K562 treated with DMSO at 1 percent for 24 hours (cell line): ENCODE measurements around the gene BAIAP2L2. TPM values are rescaled to one million over a fixed set of nuclear protein-coding genes. Genes with fewer than 3 reads are reported as not detected.

ENCODE experiments used
- total RNA-seq: library from RNA; unstranded; fragments of 300-600 nt; gene quantifications from 2 replicates; pipeline ENCODE4 v1.2.3, GENCODE V29; 2022; ENCODE audit warnings: low read depth; ENCODE audit not compliant: insufficient read depth

BAIAP2L2 gene
- 0.73 TPM in 1 of 2 replicates, not detected in the other for total RNA-seq

DNA sequence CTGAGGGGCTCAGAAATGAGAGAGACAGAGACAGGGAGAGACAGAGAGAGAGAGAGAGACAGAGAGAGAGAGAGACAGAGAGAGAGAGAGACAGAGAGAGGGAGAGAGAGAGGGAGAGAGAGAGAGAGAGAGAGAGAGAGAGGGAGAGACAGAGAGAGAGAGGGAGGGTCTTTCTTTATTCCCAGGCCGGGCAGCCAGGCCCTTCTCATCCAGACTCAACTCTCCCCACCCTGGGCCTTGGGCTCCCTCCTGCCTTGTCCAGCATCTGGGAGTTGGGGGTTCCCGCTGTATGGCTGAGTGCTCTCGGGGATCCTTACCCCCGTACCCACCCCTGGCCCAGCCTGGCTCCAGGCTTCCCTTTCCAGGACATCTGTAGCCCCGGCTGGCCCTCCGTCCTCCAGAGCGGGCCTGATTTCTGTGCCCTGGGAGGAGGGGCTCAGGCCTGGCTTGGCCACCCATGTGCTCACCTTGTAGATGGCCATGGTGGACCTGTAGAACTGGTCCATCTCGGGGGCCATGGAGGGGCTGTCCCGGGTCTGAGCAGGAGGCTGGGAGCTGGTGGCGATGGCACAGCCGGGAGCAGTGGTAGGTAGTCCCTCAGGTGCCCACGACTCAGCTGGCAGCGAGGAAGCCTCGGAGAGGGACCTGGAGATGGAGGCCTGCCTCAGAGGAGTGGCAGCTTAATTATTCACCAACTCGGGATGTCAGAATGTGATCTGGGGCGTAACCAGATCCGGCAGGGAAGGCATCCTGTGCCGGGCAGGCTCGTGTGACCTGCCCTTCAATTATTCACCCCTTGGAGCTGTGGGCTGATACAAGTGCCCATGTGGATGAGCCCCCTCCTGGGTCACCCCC is at the start of gene BAIAP2L2:
TSS of gene BAIAP2L2 (minus strand) at position 677 of the 855 bp plus-strand sequence. CDS start at position 518, 159 bp downstream.

GRCh38 chr22:38083931-38084631 is 26.4 kb downstream of the BAIAP2L2 start, which contains the start of gene SLC16A8:
Gene SLC16A8 (minus strand): TSS chr22:38084184. CDS start chr22:38082873, 1,311 bp downstream.

GRCh38 chr22:38056969-38057891 is 53.3 kb downstream of the BAIAP2L2 start, which contains the start of gene PICK1:
Gene PICK1 (plus strand): TSS chr22:38057404. CDS start chr22:38057810, 406 bp downstream.

Other genes starting within 250 kb of the BAIAP2L2 start
- gene MICALL1, start 204.4 kb downstream of the BAIAP2L2 start, total RNA-seq, result 29.1 and 29.6 TPM in 2 replicates
- 0.58 and 1.1 TPM in 2 replicates for gene C22orf23, start 157.1 kb downstream of the BAIAP2L2 start, total RNA-seq
- gene POLR2F, start 157.0 kb downstream of the BAIAP2L2 start, total RNA-seq, result 102 and 114 TPM in 2 replicates
- gene SOX10, start 126.1 kb downstream of the BAIAP2L2 start, total RNA-seq, result not detected in 2 replicates
- gene PICK1, start 53.3 kb downstream of the BAIAP2L2 start, total RNA-seq, result 17.9 and 18.7 TPM in 2 replicates
- 0.14 TPM in 1 of 2 replicates, not detected in the other for gene SLC16A8, start 26.5 kb downstream of the BAIAP2L2 start, total RNA-seq
- 5.8 TPM in 2 replicates for gene PLA2G6, start 71.1 kb upstream of the BAIAP2L2 start, total RNA-seq
- 11.7 and 12.2 TPM in 2 replicates for gene MAFF, start 91.3 kb upstream of the BAIAP2L2 start, total RNA-seq
- 32.8 and 33.1 TPM in 2 replicates for gene TMEM184B, start 162.3 kb upstream of the BAIAP2L2 start, total RNA-seq
- 66.0 and 69.7 TPM in 2 replicates for gene CSNK1E, start 206.7 kb upstream of the BAIAP2L2 start, total RNA-seq